Glomerular visceral epithelial cell (primary cell): Measurements from ENCODE around the gene RELT.

Source experiments
- DNase-seq: peaks from one replicate; pipeline ENCODE4 v3.0.0-alpha.2; 2016; ENCODE audit errors: extremely low spot score

Gene RELT

GRCh38 chr11:73376160-73376802 is at the start of gene RELT:
TSS of gene RELT (plus strand) at chr11:73376399. CDS start at chr11:73389137, 12,738 bp downstream.
- DNase-seq, result peak; percentile 94

GRCh38 chr11:73326929-73327811 is 49.0 kb upstream of the RELT start:
- DNase-seq, result peak; percentile 59

GRCh38 chr11:73327812-73328364 is 48.3 kb upstream of the RELT start:
- no peak for DNase-seq

- DNase-seq, result peak; percentile 52
Observed at GRCh38 chr11:73330569-73331093, 45.6 kb upstream of the RELT start.

GRCh38 chr11:73331138-73331916 is 44.9 kb upstream of the RELT start:
- peak; percentile 67 for DNase-seq

- no peak for DNase-seq
Observed at GRCh38 chr11:73333173-73333572, 43.0 kb upstream of the RELT start.

- DNase-seq, result no peak
Observed at GRCh38 chr11:73333640-73334383, 42.4 kb upstream of the RELT start.

- DNase-seq, result peak; percentile 89
Observed at GRCh38 chr11:73334384-73335203, 41.6 kb upstream of the RELT start.

- DNase-seq, result peak; percentile 85
Observed at GRCh38 chr11:73335204-73335923, 40.8 kb upstream of the RELT start.

GRCh38 chr11:73337846-73338245 is 38.4 kb upstream of the RELT start:
- no peak for DNase-seq

- DNase-seq, result no peak
Observed at GRCh38 chr11:73338279-73338678, 37.9 kb upstream of the RELT start.

GRCh38 chr11:73340164-73340563 is 36.0 kb upstream of the RELT start:
- no peak for DNase-seq

GRCh38 chr11:73342633-73343032 is 33.6 kb upstream of the RELT start:
- DNase-seq, result no peak

GRCh38 chr11:73343076-73343873 is 32.9 kb upstream of the RELT start:
- DNase-seq, result no peak

- no peak for DNase-seq
Observed at GRCh38 chr11:73344191-73344607, 32.0 kb upstream of the RELT start.

- no peak for DNase-seq
Observed at GRCh38 chr11:73345481-73346160, 30.6 kb upstream of the RELT start.

- DNase-seq, result no peak
Observed at GRCh38 chr11:73346186-73346935, 29.8 kb upstream of the RELT start.
